HG02885 (cell line): ENCODE measurements around the gene CTSC.

ENCODE experiments used
- ATAC-seq: cut with Tn5 transposase; IDR thresholded peaks from one replicate; pipeline ENCODE4 v1.9.1; 2021; ENCODE audit warnings: mild to moderate bottlenecking; ENCODE audit not compliant: unreplicated experiment, poor library complexity

CTSC gene

GRCh38 chr11:88337181-88337986 is at the start of gene CTSC:
Gene CTSC (minus strand): TSS chr11:88337736. CDS start chr11:88337672, 64 bp downstream.
- ATAC-seq, result peak; percentile 87

- ATAC-seq, result no peak
These were observed 47.1 kb upstream of the CTSC start for GRCh38 chr11:88384669-88385005.

- no peak for ATAC-seq
These were observed 46.6 kb upstream of the CTSC start for GRCh38 chr11:88384004-88384668.

GRCh38 chr11:88383447-88383846 is 45.9 kb upstream of the CTSC start:
- ATAC-seq, result no peak

- no peak for ATAC-seq
These were observed 41.6 kb upstream of the CTSC start for GRCh38 chr11:88379130-88379529.

- ATAC-seq, result no peak
These were observed 41.0 kb upstream of the CTSC start for GRCh38 chr11:88378422-88379066.

GRCh38 chr11:88377646-88378045 is 40.1 kb upstream of the CTSC start:
- no peak for ATAC-seq

- ATAC-seq, result no peak
These were observed 39.6 kb upstream of the CTSC start for GRCh38 chr11:88377144-88377543.

GRCh38 chr11:88375927-88376470 is 38.5 kb upstream of the CTSC start:
- ATAC-seq, result no peak

- no peak for ATAC-seq
These were observed 33.2 kb upstream of the CTSC start for GRCh38 chr11:88370782-88371181.

GRCh38 chr11:88367310-88367709 is 29.8 kb upstream of the CTSC start:
- ATAC-seq, result no peak

GRCh38 chr11:88363648-88364065 is 26.1 kb upstream of the CTSC start:
- ATAC-seq, result peak; percentile 43

GRCh38 chr11:88363004-88363403 is 25.5 kb upstream of the CTSC start:
- ATAC-seq, result no peak

- ATAC-seq, result no peak
These were observed 22.6 kb upstream of the CTSC start for GRCh38 chr11:88360141-88360540.

- ATAC-seq, result peak; percentile 61
These were observed 22.0 kb upstream of the CTSC start for GRCh38 chr11:88359541-88359940.

- ATAC-seq, result no peak
These were observed 21.6 kb upstream of the CTSC start for GRCh38 chr11:88359114-88359513.

- no peak for ATAC-seq
These were observed 20.5 kb upstream of the CTSC start for GRCh38 chr11:88358040-88358431.

GRCh38 chr11:88357323-88358039 is 19.9 kb upstream of the CTSC start:
- ATAC-seq, result peak; percentile 68

- ATAC-seq, result no peak
These were observed 18.4 kb upstream of the CTSC start for GRCh38 chr11:88355887-88356286.

GRCh38 chr11:88354912-88355311 is 17.4 kb upstream of the CTSC start:
- peak; percentile 30 for ATAC-seq
